PC-9 (cell line): ENCODE results near the gene MAGEF1. TPM values are rescaled to one million over a fixed set of nuclear protein-coding genes. Genes with fewer than 3 reads are reported as not detected.

Experiments
- BruUV-seq: library from RNA; stranded (reverse); fragments of 400-500 nt; replicated peaks from 2 replicates; lab custom pipeline; 2021; lab: Mats Ljungman, UMichigan
- CTCF ChIA-PET: fragments of 300-600 bp; sonication (Branson Sonifier 250); formaldehyde crosslinking; loops from one replicate; lab custom pipeline; 2022; ENCODE audit warnings: antibody characterized with exemption; lab: Charles Lee
- POLR2A ChIA-PET: fragments of 300-600 bp; sonication (Branson Sonifier 250); formaldehyde crosslinking; loops from one replicate; lab custom pipeline; 2022; ENCODE audit warnings: antibody characterized with exemption; ENCODE audit not compliant: unreplicated experiment; lab: Charles Lee
- DNase-seq, 2 experiments: peaks; one replicate each; pipeline versions ENCODE4 v3.0.0 to v3.0.0-alpha.2; 2015 to 2022; ENCODE audit warnings: mixed read lengths in 1 of 2
- H2AFZ ChIP-seq: fragments of 200-600 bp; sonication (generic); 2 replicates; pipeline ENCODE4 v1.8.1; 2017; ENCODE audit warnings: antibody characterized with exemption
- H3F3A ChIP-seq: fragments of 200-600 bp; sonication (generic); 2 replicates; pipeline ENCODE4 v1.8.1; 2017; ENCODE audit warnings: antibody characterized with exemption, mild to moderate bottlenecking, low read depth; ENCODE audit not compliant: insufficient read depth
- H3K27ac ChIP-seq: fragments of 200-600 bp; sonication (generic); 2 replicates; pipeline ENCODE4 v1.6.1; 2016; ENCODE audit warnings: mixed run types
- H3K27me3 ChIP-seq: fragments of 200-600 bp; sonication (generic); 2 replicates; pipeline ENCODE4 v1.6.1; 2016; ENCODE audit warnings: low read depth, mixed run types; ENCODE audit not compliant: insufficient read depth
- H3K36me3 ChIP-seq: fragments of 200-600 bp; sonication (generic); 2 replicates; pipeline ENCODE4 v1.6.1; 2016; ENCODE audit warnings: low read depth, mixed run types
- H3K4me1 ChIP-seq: fragments of 200-600 bp; sonication (generic); replicated peaks from 2 replicates; pipeline ENCODE4 v1.6.1; 2016; ENCODE audit warnings: mixed run types; ENCODE audit not compliant: insufficient read depth
- H3K4me2 ChIP-seq: fragments of 200-600 bp; sonication (generic); 2 replicates; pipeline ENCODE4 v1.6.1; 2017; ENCODE audit warnings: mixed run types
- H3K4me3 ChIP-seq: fragments of 200-600 bp; sonication (generic); 2 replicates; pipeline ENCODE4 v1.6.1; 2016; ENCODE audit warnings: mixed run types
- H3K79me2 ChIP-seq: fragments of 200-600 bp; sonication (generic); 2 replicates; pipeline ENCODE4 v1.6.1; 2017; ENCODE audit warnings: low read depth, mixed run types
- H3K9me2 ChIP-seq: fragments of 200-600 bp; sonication (generic); 2 replicates; pipeline ENCODE4 v1.8.1; 2017; ENCODE audit warnings: mild to moderate bottlenecking; ENCODE audit not compliant: insufficient read depth
- H3K9me3 ChIP-seq: fragments of 200-600 bp; sonication (generic); 2 replicates; pipeline ENCODE4 v1.8.1; 2016; ENCODE audit warnings: low read depth; ENCODE audit not compliant: insufficient read depth
- H4K20me1 ChIP-seq: fragments of 200-600 bp; sonication (generic); 2 replicates; pipeline ENCODE4 v1.8.1; 2017; ENCODE audit not compliant: insufficient read depth
- EZH2 ChIP-seq: fragments of 200-600 bp; sonication (generic); IDR thresholded peaks from 2 replicates; pipeline ENCODE4 v1.8.0; 2017; ENCODE audit warnings: antibody characterized with exemption, low read depth
- intact Hi-C: fragments of 100-400 bp; cut with micrococcal nuclease; formaldehyde crosslinking; loops from one replicate; pipeline ENCODE4 v1.10.0; 2022; ENCODE audit not compliant: unreplicated experiment
- total RNA-seq: library from RNA; stranded (reverse); gene quantifications from 2 replicates; pipeline ENCODE4 v1.2.3, GENCODE V29; 2021
- TF ChIP-seq, protein P1 (sequence below): fragments of 200-600 bp; sonication (generic); conservative IDR thresholded peaks from 2 replicates; pipeline ENCODE4 v1.6.1; 2017; ENCODE audit warnings: mixed run types, antibody characterized with exemption, mild to moderate bottlenecking, moderate library complexity

MAGEF1 gene
- total RNA-seq, 1 experiment from 2014 or later, result 97.2 TPM

DNA sequence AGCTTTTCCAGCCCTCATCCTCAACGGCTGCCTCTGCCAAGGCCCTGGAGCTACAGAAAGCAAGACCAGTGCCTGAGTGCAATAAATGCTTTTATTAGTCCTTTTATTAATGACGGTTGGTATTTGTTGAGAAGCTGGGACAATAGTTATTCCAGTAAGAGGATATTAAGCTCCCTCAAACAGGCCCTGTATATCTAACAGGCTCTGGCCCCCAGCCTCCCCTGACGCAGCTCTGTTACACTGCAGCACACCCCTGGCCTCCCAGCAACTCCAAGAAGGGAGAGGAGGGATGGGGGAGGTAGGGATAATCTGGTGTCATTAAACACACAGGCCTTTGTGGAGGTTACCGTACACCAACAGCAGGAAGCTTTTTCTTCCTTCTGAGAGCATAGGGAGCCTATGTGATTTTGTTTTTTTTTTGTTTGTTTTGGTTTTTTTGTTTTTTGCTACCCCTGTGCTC is 30.8 kb upstream of the MAGEF1 start:
- no peak for DNase-seq
- no peaks in the 10 kb centered on the region for H3K9me2 ChIP-seq
- no TSS peak for BruUV-seq
- H3K36me3 ChIP-seq, result no peaks in the 10 kb centered on the region
- POLR2A ChIA-PET, result interaction anchor here (0.6 kb wide), 1 partner anchor 181 kb away, joined by 3 read pairs; no protein-coding TSS in a partner anchor
- no peaks in the 10 kb centered on the region for H4K20me1 ChIP-seq
- no peaks in the 10 kb centered on the region for H3K79me2 ChIP-seq
- intact Hi-C loops, result no loop called here
- no peak overlapping the region for H2AFZ ChIP-seq
- no peak overlapping the region for H3K27ac ChIP-seq
- H3F3A ChIP-seq, result peaks cover 27% of the 10 kb centered on the region
- CTCF ChIA-PET, result interaction anchor here (1.2 kb wide), 1 partner anchor 11 kb away, joined by 3 read pairs; no protein-coding TSS in a partner anchor
- no peak overlapping the region for H3K4me2 ChIP-seq
- no peak overlapping the region for H3K4me3 ChIP-seq
- H3K4me1 ChIP-seq, result peaks cover 31% of the 10 kb centered on the region
- TF ChIP-seq EZH2, result no peak
- TF ChIP-seq, protein P1, sequence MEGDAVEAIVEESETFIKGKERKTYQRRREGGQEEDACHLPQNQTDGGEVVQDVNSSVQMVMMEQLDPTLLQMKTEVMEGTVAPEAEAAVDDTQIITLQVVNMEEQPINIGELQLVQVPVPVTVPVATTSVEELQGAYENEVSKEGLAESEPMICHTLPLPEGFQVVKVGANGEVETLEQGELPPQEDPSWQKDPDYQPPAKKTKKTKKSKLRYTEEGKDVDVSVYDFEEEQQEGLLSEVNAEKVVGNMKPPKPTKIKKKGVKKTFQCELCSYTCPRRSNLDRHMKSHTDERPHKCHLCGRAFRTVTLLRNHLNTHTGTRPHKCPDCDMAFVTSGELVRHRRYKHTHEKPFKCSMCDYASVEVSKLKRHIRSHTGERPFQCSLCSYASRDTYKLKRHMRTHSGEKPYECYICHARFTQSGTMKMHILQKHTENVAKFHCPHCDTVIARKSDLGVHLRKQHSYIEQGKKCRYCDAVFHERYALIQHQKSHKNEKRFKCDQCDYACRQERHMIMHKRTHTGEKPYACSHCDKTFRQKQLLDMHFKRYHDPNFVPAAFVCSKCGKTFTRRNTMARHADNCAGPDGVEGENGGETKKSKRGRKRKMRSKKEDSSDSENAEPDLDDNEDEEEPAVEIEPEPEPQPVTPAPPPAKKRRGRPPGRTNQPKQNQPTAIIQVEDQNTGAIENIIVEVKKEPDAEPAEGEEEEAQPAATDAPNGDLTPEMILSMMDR, result no peak
- H3K9me3 ChIP-seq, result no peaks in the 10 kb centered on the region
- no peaks in the 10 kb centered on the region for H3K27me3 ChIP-seq

DNA sequence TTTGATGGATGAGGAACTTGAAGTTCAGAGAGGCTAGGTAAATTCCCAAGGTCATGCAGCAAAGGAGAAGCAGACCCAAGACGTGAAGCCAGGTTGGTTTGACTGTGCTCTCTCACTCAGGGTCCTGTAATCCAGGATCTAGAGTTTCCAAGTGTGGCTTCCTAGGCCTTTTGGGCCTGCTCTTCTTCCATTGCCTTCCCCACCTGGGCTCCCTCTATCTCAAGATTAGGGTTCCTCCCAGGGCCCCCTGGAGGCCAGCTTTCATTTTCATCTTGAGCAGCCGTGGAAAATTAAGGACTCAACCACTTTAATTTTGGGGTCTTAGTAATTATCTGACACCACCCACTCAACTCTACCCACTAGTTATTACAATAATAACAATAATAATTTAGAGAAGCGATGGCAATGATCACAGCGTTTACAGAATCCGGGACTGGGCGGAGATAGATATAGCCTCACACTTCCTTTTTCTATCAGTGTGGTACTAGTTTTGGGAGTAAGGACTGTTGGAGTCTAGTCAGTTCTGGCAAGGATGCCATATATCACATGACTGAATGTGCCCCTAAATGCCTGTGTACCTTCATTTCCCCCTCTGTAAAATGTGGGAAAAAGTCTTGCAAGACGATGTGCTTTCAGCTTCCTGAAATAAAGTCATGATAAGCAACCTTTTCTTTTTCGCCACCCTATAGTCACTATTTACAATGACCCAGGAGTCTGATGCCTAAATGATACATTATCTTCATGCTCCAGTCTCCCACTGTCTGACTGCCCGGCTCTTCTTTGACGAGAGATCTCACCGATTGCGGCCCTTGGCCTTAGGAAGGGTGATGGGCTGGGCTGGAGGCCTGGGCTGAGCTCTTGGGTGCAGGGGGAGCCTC is 30.2 kb upstream of the MAGEF1 start:
- ChIA-PET POLR2A (no interaction called here), CTCF (interaction anchor here (1.2 to 2.1 kb wide), 2 partner anchors 10 to 36 kb away, joined by 3 to 11 read pairs; no protein-coding TSS in a partner anchor)
- no TSS peak for BruUV-seq

DNA sequence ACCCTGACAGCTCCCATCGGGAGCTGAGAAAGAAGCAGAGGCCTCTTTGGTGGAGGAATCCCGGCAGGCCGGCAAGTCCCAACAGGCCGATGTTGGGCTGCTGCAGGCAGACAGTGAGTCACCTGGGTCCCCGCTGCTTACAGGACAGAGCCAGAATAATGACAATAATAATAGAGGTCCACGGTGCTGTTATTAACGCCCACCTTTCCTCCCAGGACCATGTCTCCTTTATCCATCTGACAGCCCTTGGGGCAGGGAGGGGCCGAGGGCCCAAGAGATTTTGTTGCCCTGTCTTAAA is 29.3 kb upstream of the MAGEF1 start:
- CTCF ChIA-PET, result interaction anchor here (1.3 to 2.1 kb wide), 2 partner anchors 37 to 180 kb away, joined by 10 to 11 read pairs; partner anchors contain the start of gene EPHB3
- H3K4me3 ChIP-seq, result no peak overlapping the region
- BruUV-seq, result no TSS peak
- no peak overlapping the region for H3K27ac ChIP-seq
- no peaks in the 10 kb centered on the region for H4K20me1 ChIP-seq
- H3F3A ChIP-seq, result peaks cover 36% of the 10 kb centered on the region
- no peak for TF ChIP-seq EZH2
- TF ChIP-seq, protein P1, result no peak
- H3K27me3 ChIP-seq, result no peaks in the 10 kb centered on the region
- no peak overlapping the region for H3K4me2 ChIP-seq
- peak in 1 of 2 experiments; percentile 50 for DNase-seq
- no peaks in the 10 kb centered on the region for H3K9me2 ChIP-seq
- intact Hi-C loops, result loop anchor here (2.0 kb wide), 1 partner anchor 28 kb away; the partner anchor contains the start of gene MAGEF1
- H3K79me2 ChIP-seq, result no peaks in the 10 kb centered on the region
- H3K4me1 ChIP-seq, result peaks cover 43% of the 10 kb centered on the region
- POLR2A ChIA-PET, result interaction anchor here (0.6 kb wide), 1 partner anchor 14 kb away, joined by 3 read pairs; no protein-coding TSS in a partner anchor
- no peak overlapping the region for H2AFZ ChIP-seq
- no peaks in the 10 kb centered on the region for H3K9me3 ChIP-seq
- H3K36me3 ChIP-seq, result no peaks in the 10 kb centered on the region

More for the DNA sequence above, 30.2 kb upstream of the MAGEF1 start:
- Histone ChIP-seq H3K9me2 (no peaks in the 10 kb centered on the region), H2AFZ (no peak overlapping the region), H3K4me3 (no peak overlapping the region), H3F3A (peaks cover 33% of the 10 kb centered on the region), H3K4me1 (peaks cover 38% of the 10 kb centered on the region), H3K9me3 (no peaks in the 10 kb centered on the region), H3K36me3 (no peaks in the 10 kb centered on the region), H4K20me1 (no peaks in the 10 kb centered on the region), H3K27me3 (no peaks in the 10 kb centered on the region), H3K27ac (no peak overlapping the region), H3K4me2 (no peak overlapping the region), H3K79me2 (no peaks in the 10 kb centered on the region)
- DNase-seq, result no peak
- TF ChIP-seq EZH2, result no peak
- TF ChIP-seq, protein P1, result no peak
- intact Hi-C loops, result loop anchor here (2.0 kb wide), 1 partner anchor 29 kb away; the partner anchor contains the start of gene MAGEF1
